ENCODE results near the gene TTN. TPM values are rescaled to one million over a fixed set of nuclear protein-coding genes. Genes with fewer than 3 reads are reported as not detected.

The TTN gene
- total RNA-seq, 2 experiments from 2014 or later, result 0.02 to 0.19 TPM

DNA sequence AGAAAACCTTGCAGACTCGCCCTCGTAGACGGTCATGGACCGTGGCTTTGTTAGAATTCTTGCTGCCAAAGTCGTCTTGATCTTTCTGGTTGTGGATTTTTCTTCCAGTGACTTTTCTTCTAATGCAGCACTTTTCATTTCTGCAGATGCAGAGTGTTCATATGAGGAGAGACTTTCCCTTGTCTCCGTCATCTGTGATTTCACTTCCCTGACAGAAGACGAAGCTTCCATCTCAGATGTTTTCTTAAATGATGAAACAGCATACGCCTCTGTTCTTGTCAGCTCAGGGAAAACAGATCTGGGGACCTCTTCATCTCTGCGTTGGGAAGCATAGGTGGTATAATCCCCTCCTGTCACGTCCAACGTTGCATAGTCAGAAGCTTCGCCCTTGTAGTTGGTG is 276.1 kb downstream of the TTN start:
- Histone ChIP-seq H3K4me2 (ENCODE audit: low read length) (no peak overlapping the region), H3K79me2 (ENCODE audit: insufficient read depth, low read depth, low read length) (no peaks in the 10 kb centered on the region), H3K4me3 (ENCODE audit: low read depth, low read length, poor library complexity, severe bottlenecking) (no peak overlapping the region), H3K9me3 (ENCODE audit: low read length) (no peaks in the 10 kb centered on the region), H2AFZ (ENCODE audit: low read length) (no peak overlapping the region), H3K9me2 (ENCODE audit: insufficient read depth, low read length) (no peaks in the 10 kb centered on the region), H4K20me1 (ENCODE audit: insufficient read depth, low read length) (no peaks in the 10 kb centered on the region), H3K36me3 (ENCODE audit: insufficient read depth, low read length) (0 out of 2 replicates have a peak, but pooled peaks cover 3% of the 10 kb centered on the region), H3K4me1 (ENCODE audit: insufficient read depth, low read length, poor library complexity, severe bottlenecking) (no peaks in the 10 kb centered on the region), H3K27ac (ENCODE audit: low read depth, low read length, poor library complexity, severe bottlenecking) (no peak overlapping the region)
- ChIA-PET POLR2A (interaction anchor here (0.6 to 1.6 kb wide), 2 partner anchors 8 to 261 kb away, joined by 3 read pairs; no protein-coding TSS in a partner anchor), CTCF (ENCODE audit: unreplicated experiment) (no interaction called here)
- TF ChIP-seq EZH2phosphoT487 (IDR thresholded peaks at IDR 0.05; ENCODE audit: borderline replicate concordance, low read depth, low read length), result no peak
- TF ChIP-seq, protein P1, sequence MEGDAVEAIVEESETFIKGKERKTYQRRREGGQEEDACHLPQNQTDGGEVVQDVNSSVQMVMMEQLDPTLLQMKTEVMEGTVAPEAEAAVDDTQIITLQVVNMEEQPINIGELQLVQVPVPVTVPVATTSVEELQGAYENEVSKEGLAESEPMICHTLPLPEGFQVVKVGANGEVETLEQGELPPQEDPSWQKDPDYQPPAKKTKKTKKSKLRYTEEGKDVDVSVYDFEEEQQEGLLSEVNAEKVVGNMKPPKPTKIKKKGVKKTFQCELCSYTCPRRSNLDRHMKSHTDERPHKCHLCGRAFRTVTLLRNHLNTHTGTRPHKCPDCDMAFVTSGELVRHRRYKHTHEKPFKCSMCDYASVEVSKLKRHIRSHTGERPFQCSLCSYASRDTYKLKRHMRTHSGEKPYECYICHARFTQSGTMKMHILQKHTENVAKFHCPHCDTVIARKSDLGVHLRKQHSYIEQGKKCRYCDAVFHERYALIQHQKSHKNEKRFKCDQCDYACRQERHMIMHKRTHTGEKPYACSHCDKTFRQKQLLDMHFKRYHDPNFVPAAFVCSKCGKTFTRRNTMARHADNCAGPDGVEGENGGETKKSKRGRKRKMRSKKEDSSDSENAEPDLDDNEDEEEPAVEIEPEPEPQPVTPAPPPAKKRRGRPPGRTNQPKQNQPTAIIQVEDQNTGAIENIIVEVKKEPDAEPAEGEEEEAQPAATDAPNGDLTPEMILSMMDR (conservative IDR thresholded peaks at IDR 0.05; ENCODE audit: low read length), result no peak
- no TSS peak for BruUV-seq (replicated peaks)
- intact Hi-C loops (cut with micrococcal nuclease; ENCODE audit: unreplicated experiment), result no loop called here
- DNase-seq (ENCODE audit: low spot score), result no peak

DNA sequence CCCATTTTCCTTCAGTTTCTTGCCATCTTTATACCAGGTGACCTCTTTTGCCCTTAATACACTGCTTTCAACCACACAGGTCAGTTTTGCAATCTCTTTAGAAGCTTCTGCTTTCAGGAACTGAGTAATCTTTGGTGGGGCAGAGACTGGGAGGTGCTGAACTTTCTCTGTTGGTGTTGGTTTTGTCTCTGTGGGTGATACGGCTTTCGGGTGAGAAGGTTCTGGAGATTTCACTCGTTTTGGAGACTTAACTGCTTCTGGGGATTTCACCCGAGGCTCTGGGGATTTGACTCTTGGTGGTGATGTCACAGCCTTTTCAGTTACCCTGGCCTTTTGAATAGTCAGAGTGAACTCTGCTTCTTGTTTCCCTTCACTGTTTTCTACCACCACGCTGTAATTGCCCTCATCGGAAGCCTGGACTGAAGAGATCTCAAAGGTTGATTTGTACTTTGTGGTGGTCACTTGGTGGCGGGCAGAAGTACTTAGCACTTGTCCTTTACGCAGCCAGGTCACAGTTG is 276.5 kb downstream of the TTN start:
- no TSS peak for BruUV-seq (replicated peaks)
- Histone ChIP-seq H3K36me3 (ENCODE audit: insufficient read depth, low read length) (0 out of 2 replicates have a peak, but pooled peaks cover 3% of the 10 kb centered on the region), H3K4me1 (ENCODE audit: insufficient read depth, low read length, poor library complexity, severe bottlenecking) (no peaks in the 10 kb centered on the region), H2AFZ (ENCODE audit: low read length) (no peak overlapping the region), H3K79me2 (ENCODE audit: insufficient read depth, low read depth, low read length) (no peaks in the 10 kb centered on the region), H3K9me3 (ENCODE audit: low read length) (no peaks in the 10 kb centered on the region), H3K9me2 (ENCODE audit: insufficient read depth, low read length) (no peaks in the 10 kb centered on the region), H3K4me2 (ENCODE audit: low read length) (no peak overlapping the region), H3K27ac (ENCODE audit: low read depth, low read length, poor library complexity, severe bottlenecking) (no peak overlapping the region), H4K20me1 (ENCODE audit: insufficient read depth, low read length) (no peaks in the 10 kb centered on the region), H3K4me3 (ENCODE audit: low read depth, low read length, poor library complexity, severe bottlenecking) (no peak overlapping the region)
- DNase-seq (ENCODE audit: low spot score), result no peak
- ChIA-PET POLR2A (interaction anchor here (1.6 kb wide), 1 partner anchor 9 kb away, joined by 3 read pairs; no protein-coding TSS in a partner anchor), CTCF (ENCODE audit: unreplicated experiment) (no interaction called here)
- TF ChIP-seq, protein P1 (conservative IDR thresholded peaks at IDR 0.05; ENCODE audit: low read length), result no peak
- TF ChIP-seq EZH2phosphoT487 (IDR thresholded peaks at IDR 0.05; ENCODE audit: borderline replicate concordance, low read depth, low read length), result no peak
- intact Hi-C loops (cut with micrococcal nuclease; ENCODE audit: unreplicated experiment), result no loop called here

DNA sequence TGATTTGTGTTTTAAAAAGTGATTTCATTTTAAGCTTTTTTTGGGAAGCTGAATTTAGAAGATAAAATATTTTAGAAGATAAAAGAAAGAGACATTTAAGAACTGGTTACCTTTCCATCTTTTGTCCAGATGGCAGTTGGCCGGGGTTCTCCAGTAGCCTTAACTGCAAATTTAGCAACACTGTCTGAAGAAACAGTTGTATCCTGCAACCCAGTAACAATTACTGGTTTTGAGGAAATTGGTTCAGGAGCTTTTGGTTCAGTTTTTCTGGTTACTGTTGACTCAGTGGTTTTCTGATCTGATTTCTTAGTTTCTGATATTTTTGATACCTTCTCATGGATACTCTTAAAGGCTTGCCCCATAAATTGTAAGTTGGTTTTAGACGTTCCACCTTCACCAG is 277.1 kb downstream of the TTN start:
- H3K4me1 ChIP-seq (ENCODE audit: insufficient read depth, low read length, poor library complexity, severe bottlenecking), result no peaks in the 10 kb centered on the region
- ChIA-PET CTCF (ENCODE audit: unreplicated experiment) (no interaction called here), POLR2A (interaction anchor here (1.6 kb wide), 1 partner anchor 9 kb away, joined by 3 read pairs; no protein-coding TSS in a partner anchor)
- H3K4me2 ChIP-seq (ENCODE audit: low read length), result no peak overlapping the region
- DNase-seq (ENCODE audit: low spot score), result no peak
- H3K9me3 ChIP-seq (ENCODE audit: low read length), result no peaks in the 10 kb centered on the region
- intact Hi-C loops (cut with micrococcal nuclease; ENCODE audit: unreplicated experiment), result no loop called here
- no peaks in the 10 kb centered on the region for H4K20me1 ChIP-seq (ENCODE audit: insufficient read depth, low read length)
- H3K36me3 ChIP-seq (ENCODE audit: insufficient read depth, low read length), result 0 out of 2 replicates have a peak, but pooled peaks cover 3% of the 10 kb centered on the region
- no peak overlapping the region for H2AFZ ChIP-seq (ENCODE audit: low read length)
- H3K79me2 ChIP-seq (ENCODE audit: insufficient read depth, low read depth, low read length), result no peaks in the 10 kb centered on the region
- H3K27ac ChIP-seq (ENCODE audit: low read depth, low read length, poor library complexity, severe bottlenecking), result no peak overlapping the region
- no peak overlapping the region for H3K4me3 ChIP-seq (ENCODE audit: low read depth, low read length, poor library complexity, severe bottlenecking)
- no peak for TF ChIP-seq EZH2phosphoT487 (IDR thresholded peaks at IDR 0.05; ENCODE audit: borderline replicate concordance, low read depth, low read length)
- TF ChIP-seq, protein P1 (conservative IDR thresholded peaks at IDR 0.05; ENCODE audit: low read length), result no peak
- BruUV-seq (replicated peaks), result no TSS peak
- no peaks in the 10 kb centered on the region for H3K9me2 ChIP-seq (ENCODE audit: insufficient read depth, low read length)
